HepG2 (cell line): ENCODE data around the gene MAPK8IP3. TPM values are rescaled to one million over a fixed set of nuclear protein-coding genes. Genes with fewer than 3 reads are reported as not detected.

Source experiments
- ARID3A ChIP-seq: IDR thresholded peaks from 2 replicates; pipeline ENCODE4 v1.6.1; 2012; ENCODE audit warnings: low read depth, low read length, improper control_type of control experiment
- ATF6 ChIP-seq: sonication (generic); formaldehyde crosslinking; conservative IDR thresholded peaks from 2 replicates; pipeline ENCODE4 v1.4.0; 2020; ENCODE audit warnings: missing genetic modification reagents
- ATF7 ChIP-seq, 2 experiments: fragments of 450-650 bp in 1 of 2; sonication (generic) in 1 of 2; formaldehyde crosslinking in 1 of 2; IDR thresholded peaks; 2 replicates each; pipeline versions ENCODE4 v1.4.0 to v1.6.1; 2016 to 2020; ENCODE audit warnings: antibody characterized with exemption in 1 of 2, mild to moderate bottlenecking in 1 of 2, missing genetic modification reagents in 1 of 2
- FOXC1 ChIP-seq: sonication (generic); formaldehyde crosslinking; IDR thresholded peaks from 2 replicates; pipeline ENCODE4 v1.8.0; 2022; ENCODE audit warnings: mild to moderate bottlenecking, missing genetic modification reagents, borderline replicate concordance
- GLMP ChIP-seq: sonication (generic); formaldehyde crosslinking; IDR thresholded peaks from 2 replicates; pipeline ENCODE4 v1.9.0; 2021; ENCODE audit warnings: missing genetic modification reagents, mild to moderate bottlenecking, borderline replicate concordance
- HNRNPH1 ChIP-seq: fragments of 200-400 bp; formaldehyde crosslinking; optimal IDR thresholded peaks from 2 replicates; pipeline ENCODE3; 2017; ENCODE audit warnings: mild to moderate bottlenecking, low read depth, low read length
- KDM4B ChIP-seq: sonication (generic); formaldehyde crosslinking; IDR thresholded peaks from 2 replicates; pipeline ENCODE4 v1.4.0; 2020; ENCODE audit warnings: missing genetic modification reagents
- KDM5B ChIP-seq: sonication (generic); formaldehyde crosslinking; IDR thresholded peaks from 2 replicates; pipeline ENCODE4 v1.4.0; 2020; ENCODE audit warnings: missing genetic modification reagents, mild to moderate bottlenecking, borderline replicate concordance
- KLF6 ChIP-seq: IDR thresholded peaks from 2 replicates; pipeline ENCODE4 v1.8.0; 2016; ENCODE audit warnings: missing biosample characterization, missing genetic modification reagents
- KMT2B ChIP-seq: IDR thresholded peaks from 2 replicates; pipeline ENCODE4 v1.6.1; 2016; ENCODE audit warnings: missing genetic modification reagents, missing compliant biosample characterization
- ONECUT2 ChIP-seq: sonication (generic); formaldehyde crosslinking; IDR thresholded peaks from 2 replicates; pipeline ENCODE4 v1.4.0; 2020; ENCODE audit warnings: missing genetic modification reagents
- PLRG1 ChIP-seq: fragments of 450-650 bp; conservative IDR thresholded peaks from 2 replicates; pipeline ENCODE4 v1.6.1; 2016
- PRDM4 ChIP-seq: sonication (generic); formaldehyde crosslinking; IDR thresholded peaks from 2 replicates; pipeline ENCODE4 v1.9.0; 2021; ENCODE audit warnings: missing genetic modification reagents, borderline replicate concordance
- SIX4 ChIP-seq: sonication (generic); formaldehyde crosslinking; IDR thresholded peaks from 2 replicates; pipeline ENCODE4 v1.4.0; 2020; ENCODE audit warnings: missing genetic modification reagents
- TFDP2 ChIP-seq: sonication (generic); formaldehyde crosslinking; IDR thresholded peaks from 2 replicates; pipeline ENCODE4 v1.4.0; 2020; ENCODE audit warnings: missing genetic modification reagents
- ZGPAT ChIP-seq: IDR thresholded peaks from 2 replicates; pipeline ENCODE4 v1.6.1; 2016; ENCODE audit warnings: mild to moderate bottlenecking
- ZNF251 ChIP-seq: sonication (generic); formaldehyde crosslinking; IDR thresholded peaks from 2 replicates; pipeline ENCODE4 v1.9.0; 2021; ENCODE audit warnings: mild to moderate bottlenecking, missing genetic modification reagents
- ZNF740 ChIP-seq: sonication (generic); formaldehyde crosslinking; IDR thresholded peaks from 2 replicates; pipeline ENCODE4 v1.4.0; 2020; ENCODE audit warnings: missing genetic modification reagents
- ZNF75D ChIP-seq: sonication (generic); formaldehyde crosslinking; IDR thresholded peaks from 2 replicates; pipeline ENCODE4 v1.8.1; 2023; ENCODE audit warnings: missing genetic modification reagents, mild to moderate bottlenecking, borderline replicate concordance
- ZNF891 ChIP-seq: sonication (generic); formaldehyde crosslinking; IDR thresholded peaks from 2 replicates; pipeline ENCODE4 v1.5.0; 2020; ENCODE audit warnings: mild to moderate bottlenecking, missing genetic modification reagents
- polyA plus RNA-seq, 8 experiments: library from polyadenylated mRNA; depleted of rRNA in 3 of 8; stranded (reverse) in 7 of 8; unstranded in 1 of 8; fragments of >200 nt; fragmentation: Illumina TruSeq in 4 of 8; extraction: Trizol in 4 of 8; gene quantifications; 2 replicates each; pipeline versions ENCODE4 v1.2.1 to v1.2.3, GENCODE V29; 2011 to 2016; ENCODE audit warnings: low read depth in 4 of 8, missing spikeins in 1 of 8, mixed read lengths in 1 of 8; ENCODE audit not compliant: insufficient read depth in 1 of 8
- total RNA-seq, 5 experiments: library from RNA; depleted of rRNA; stranded (reverse); fragments of >200 nt; fragmentation: Illumina TruSeq; extraction: Trizol; gene quantifications; 2 replicates each; pipeline ENCODE4 v1.2.3, GENCODE V29; 2016; ENCODE audit warnings: low read depth in 1 of 5

The MAPK8IP3 gene
- total and polyA plus RNA-seq, 2 of the 13 experiments (the other 11 are each of a cell fraction or from before 2014, with no cell fraction given), result 25.1 to 41.7 TPM

- TF ChIP-seq ARID3A (no peak), HNRNPH1 (no peak), ONECUT2 (CRISPR knock-in tag) (no peak), PRDM4 (CRISPR knock-in tag) (no peak), ZNF251 (CRISPR knock-in tag) (no peak), KLF6 (CRISPR knock-in tag) (no peak), KDM5B (CRISPR knock-in tag) (no peak), GLMP (no peak), ATF6 (CRISPR knock-in tag) (no peak), FOXC1 (CRISPR knock-in tag) (no peak; the same call in 1 of the 2 replicates), ZNF891 (CRISPR knock-in tag) (peak; percentile 55; the same call in 1 of the 2 replicates), ZNF740 (CRISPR knock-in tag) (no peak), ZGPAT (CRISPR knock-in tag) (no peak), TFDP2 (no peak), SIX4 (no peak), ATF7 (IDR thresholded peaks at IDR 0.05) (no peak), ATF7 (CRISPR knock-in tag; IDR thresholded peaks at IDR 0.05) (no peak), KDM4B (CRISPR knock-in tag) (no peak), KMT2B (CRISPR knock-in tag) (no peak), PLRG1 (no peak), ZNF75D (CRISPR knock-in tag) (no peak)
Measured at GRCh38 chr16:1678500-1679098, 27.4 kb upstream of the MAPK8IP3 start (continued).
